Tibial nerve (tissue), 4 donors: ENCODE data around the gene GGNBP2.

Source experiments
- CTCF ChIP-seq, 5 experiments: fragments of 200-600 bp in 3 of 5; fragments of 450-650 bp in 2 of 5; sonication (generic) in 3 of 5; IDR thresholded peaks; one replicate each; pipeline ENCODE4 v1.5.1; 2016 to 2019; ENCODE audit warnings: antibody characterized with exemption in 5 of 5, mild to moderate bottlenecking in 3 of 5, moderate library complexity in 2 of 5
- EP300 ChIP-seq, 2 donors: sonication (generic); formaldehyde crosslinking; IDR thresholded peaks; one replicate each; pipeline ENCODE4 v1.6.1; 2017; ENCODE audit warnings: antibody characterized with exemption in 2 of 2, mild to moderate bottlenecking in 1 of 2
- POLR2A ChIP-seq, 2 donors: fragments of 450-650 bp; IDR thresholded peaks; one replicate each; pipeline ENCODE4 v1.6.1; 2017; ENCODE audit warnings: antibody characterized with exemption in 2 of 2, mild to moderate bottlenecking in 2 of 2, moderate library complexity in 2 of 2

GRCh38 chr17:36507266-36507665 lies 37.5 kb upstream of the GGNBP2 start:
- no peak for TF ChIP-seq CTCF (IDR thresholded peaks at IDR 0.05)
- no peak for TF ChIP-seq EP300 (IDR thresholded peaks at IDR 0.05)
- TF ChIP-seq POLR2A (IDR thresholded peaks at IDR 0.05): no peak
